OCI-LY3 (cell line): ENCODE data around the gene NHERF2.

Experiments used
- H2AFZ ChIP-seq: fragments of 200-600, 300-600 bp; shearing (Covaris generic); 2 replicates; pipeline ENCODE4 v1.6.0; 2014; ENCODE audit warnings: antibody characterized with exemption, low read depth, low read length
- H3K27ac ChIP-seq: fragments of 200-600, 300-600 bp; sonication (generic); 2 replicates; pipeline ENCODE4 v1.5.1; 2014; ENCODE audit warnings: mild to moderate bottlenecking, low read length, moderate library complexity, mixed read lengths
- H3K27me3 ChIP-seq: fragments of 200-600, 300-600 bp; sonication (generic); 2 replicates; pipeline ENCODE4 v1.6.1; 2014; ENCODE audit warnings: low read depth, low read length, mixed read lengths
- H3K36me3 ChIP-seq: fragments of 200-600, 300-600 bp; sonication (generic); replicated peaks from 2 replicates; pipeline ENCODE3; 2014; ENCODE audit warnings: low read depth, low read length, mixed read lengths
- H3K4me1 ChIP-seq: fragments of 300-600, 200-600 bp; sonication (generic); 2 replicates; pipeline ENCODE4 v1.6.1; 2014; ENCODE audit warnings: low read length, mixed read lengths
- H3K4me2 ChIP-seq: fragments of 200-600, 300-600 bp; sonication (generic); 2 replicates; pipeline ENCODE4 v1.6.1; 2014; ENCODE audit warnings: low read length, mixed read lengths
- H3K4me3 ChIP-seq: fragments of 300-600, 200-600 bp; sonication (generic); 2 replicates; pipeline ENCODE4 v1.5.1; 2014; ENCODE audit warnings: antibody characterized with exemption, mild to moderate bottlenecking, low read length, moderate library complexity
- H3K79me2 ChIP-seq: fragments of 300-600, 200-600 bp; shearing (Covaris generic); 2 replicates; pipeline ENCODE4 v1.6.1; 2014; ENCODE audit warnings: mild to moderate bottlenecking, low read length, mixed read lengths
- H3K9ac ChIP-seq: fragments of 300-600, 200-600 bp; shearing (Covaris generic); 2 replicates; pipeline ENCODE4 v1.6.0; 2014; ENCODE audit warnings: mild to moderate bottlenecking, low read length, moderate library complexity
- H3K9me3 ChIP-seq: fragments of 200-600, 300-600 bp; shearing (Covaris generic); 2 replicates; pipeline ENCODE4 v1.6.1; 2014; ENCODE audit warnings: low read length, mixed read lengths; ENCODE audit not compliant: insufficient read depth
- H4K20me1 ChIP-seq: fragments of 200-600, 300-600 bp; sonication (generic); 2 replicates; pipeline ENCODE4 v1.6.1; 2016; ENCODE audit warnings: low read length, mixed read lengths; ENCODE audit not compliant: insufficient read depth
- EZH2phosphoT487 ChIP-seq: fragments of 200-600 bp; shearing (Covaris generic); IDR thresholded peaks from 2 replicates; pipeline ENCODE4 v1.6.1; 2018; ENCODE audit warnings: antibody characterized with exemption, mixed run types, low read depth
- TF ChIP-seq, protein P1 (sequence below): fragments of 200-600, 300-600 bp; sonication (generic); IDR thresholded peaks from 2 replicates; pipeline ENCODE4 v1.5.1; 2014; ENCODE audit warnings: antibody characterized with exemption, low read length, low read depth

The NHERF2 gene

GRCh38 chr16:2061526-2061925 lies 34.8 kb downstream of the NHERF2 start:
- no peaks in the 10 kb centered on the region for H3K79me2 ChIP-seq
- H3K4me1 ChIP-seq: no peaks in the 10 kb centered on the region
- H3K9me3 ChIP-seq: no peaks in the 10 kb centered on the region
- H3K9ac ChIP-seq: no peak overlapping the region
- no peaks in the 10 kb centered on the region for H4K20me1 ChIP-seq
- H3K27ac ChIP-seq: no peak overlapping the region
- H3K4me3 ChIP-seq: no peak overlapping the region
- peaks cover 11% of the 10 kb centered on the region for H3K36me3 ChIP-seq
- no peak for TF ChIP-seq EZH2phosphoT487
- TF ChIP-seq, protein P1, sequence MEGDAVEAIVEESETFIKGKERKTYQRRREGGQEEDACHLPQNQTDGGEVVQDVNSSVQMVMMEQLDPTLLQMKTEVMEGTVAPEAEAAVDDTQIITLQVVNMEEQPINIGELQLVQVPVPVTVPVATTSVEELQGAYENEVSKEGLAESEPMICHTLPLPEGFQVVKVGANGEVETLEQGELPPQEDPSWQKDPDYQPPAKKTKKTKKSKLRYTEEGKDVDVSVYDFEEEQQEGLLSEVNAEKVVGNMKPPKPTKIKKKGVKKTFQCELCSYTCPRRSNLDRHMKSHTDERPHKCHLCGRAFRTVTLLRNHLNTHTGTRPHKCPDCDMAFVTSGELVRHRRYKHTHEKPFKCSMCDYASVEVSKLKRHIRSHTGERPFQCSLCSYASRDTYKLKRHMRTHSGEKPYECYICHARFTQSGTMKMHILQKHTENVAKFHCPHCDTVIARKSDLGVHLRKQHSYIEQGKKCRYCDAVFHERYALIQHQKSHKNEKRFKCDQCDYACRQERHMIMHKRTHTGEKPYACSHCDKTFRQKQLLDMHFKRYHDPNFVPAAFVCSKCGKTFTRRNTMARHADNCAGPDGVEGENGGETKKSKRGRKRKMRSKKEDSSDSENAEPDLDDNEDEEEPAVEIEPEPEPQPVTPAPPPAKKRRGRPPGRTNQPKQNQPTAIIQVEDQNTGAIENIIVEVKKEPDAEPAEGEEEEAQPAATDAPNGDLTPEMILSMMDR: no peak
- no peaks in the 10 kb centered on the region for H3K27me3 ChIP-seq
- H3K4me2 ChIP-seq: no peak overlapping the region
- no peak overlapping the region for H2AFZ ChIP-seq

- Histone ChIP-seq H3K27ac (no peak overlapping the region), H3K4me2 (no peak overlapping the region), H3K4me1 (no peaks in the 10 kb centered on the region), H3K4me3 (no peak overlapping the region), H3K79me2 (no peaks in the 10 kb centered on the region), H3K36me3 (peaks cover 11% of the 10 kb centered on the region), H4K20me1 (no peaks in the 10 kb centered on the region), H3K9ac (no peak overlapping the region), H2AFZ (no peak overlapping the region), H3K9me3 (no peaks in the 10 kb centered on the region), H3K27me3 (no peaks in the 10 kb centered on the region)
- TF ChIP-seq, protein P1: no peak
- no peak for TF ChIP-seq EZH2phosphoT487
These were observed 36.1 kb downstream of the NHERF2 start for GRCh38 chr16:2062801-2063200.

DNA sequence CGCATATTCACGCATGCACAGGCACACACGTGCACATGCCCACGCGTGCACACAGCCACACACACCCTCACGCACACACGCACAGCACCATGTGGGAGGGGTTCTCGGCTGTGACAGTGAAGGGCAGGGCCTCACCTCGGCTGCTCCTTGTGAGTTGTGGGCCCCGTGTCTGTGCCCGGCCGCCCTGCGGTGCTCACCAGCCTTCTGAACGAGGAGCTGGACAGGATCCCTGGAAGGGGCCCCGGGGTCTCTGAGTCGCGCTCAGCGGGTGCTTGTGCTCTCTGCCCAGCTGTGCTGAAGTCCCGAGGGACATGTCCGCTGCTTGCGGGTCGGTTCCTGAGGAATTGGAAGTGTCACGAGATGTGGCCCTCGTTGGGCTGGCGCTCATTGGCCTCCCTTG lies 37.2 kb downstream of the NHERF2 start:
- no peak overlapping the region for H3K4me2 ChIP-seq

DNA sequence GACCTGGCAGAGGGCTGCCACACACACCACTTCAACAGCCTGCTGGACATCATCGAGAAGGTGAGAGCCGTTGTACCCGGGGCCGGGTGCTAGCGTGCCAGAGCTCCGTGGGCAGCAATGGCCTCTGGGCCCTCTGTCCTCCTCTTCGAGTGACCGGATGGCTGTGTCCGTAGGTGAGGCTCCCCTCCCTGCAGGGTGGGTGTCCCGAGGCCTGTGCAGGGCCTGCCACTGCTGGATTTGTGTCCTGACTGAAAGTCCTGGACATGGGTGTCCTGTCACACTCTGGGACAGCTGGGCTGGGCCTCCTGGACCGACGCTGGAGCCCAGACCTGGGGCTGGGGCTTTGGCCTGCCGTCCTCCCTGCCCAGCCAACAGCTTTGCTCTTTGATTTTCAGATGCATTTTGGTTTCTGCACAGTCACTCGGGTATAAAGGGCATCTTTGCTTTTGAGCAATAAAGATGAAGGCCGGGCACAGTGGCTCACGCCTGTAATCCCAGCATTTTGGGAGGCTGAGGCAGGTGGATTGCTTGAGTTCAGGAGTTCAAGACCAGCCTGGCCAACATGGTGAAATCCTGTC lies 37.8 kb downstream of the NHERF2 start:
- Histone ChIP-seq H3K79me2 (no peaks in the 10 kb centered on the region), H3K27me3 (no peaks in the 10 kb centered on the region), H2AFZ (no peak overlapping the region), H3K9me3 (no peaks in the 10 kb centered on the region), H3K4me1 (no peaks in the 10 kb centered on the region), H3K4me2 (no peak overlapping the region), H3K36me3 (peaks cover 11% of the 10 kb centered on the region), H3K27ac (no peak overlapping the region), H4K20me1 (no peaks in the 10 kb centered on the region), H3K4me3 (no peak overlapping the region), H3K9ac (no peak overlapping the region)
- TF ChIP-seq EZH2phosphoT487: no peak
- TF ChIP-seq, protein P1: no peak

More for the DNA sequence above, 37.2 kb downstream of the NHERF2 start:
- Histone ChIP-seq H3K79me2 (no peaks in the 10 kb centered on the region), H3K4me1 (no peaks in the 10 kb centered on the region), H3K4me3 (no peak overlapping the region), H2AFZ (no peak overlapping the region), H3K9me3 (no peaks in the 10 kb centered on the region), H3K27me3 (no peaks in the 10 kb centered on the region), H3K27ac (no peak overlapping the region), H3K36me3 (peaks cover 11% of the 10 kb centered on the region), H4K20me1 (no peaks in the 10 kb centered on the region), H3K9ac (no peak overlapping the region)
- no peak for TF ChIP-seq EZH2phosphoT487
